GM19025 (cell line): ENCODE measurements around the gene ENTPD8.

Source experiments
- ATAC-seq: cut with Tn5 transposase; IDR thresholded peaks from one replicate; pipeline ENCODE4 v1.9.1; 2021; ENCODE audit warnings: mild to moderate bottlenecking, low read depth, moderate library complexity; ENCODE audit not compliant: unreplicated experiment

Gene ENTPD8

GRCh38 chr9:137433349-137433915, 7.7 kb downstream of the ENTPD8 start:
- ATAC-seq: no peak

- no peak for ATAC-seq
These were observed 8.3 kb downstream of the ENTPD8 start for GRCh38 chr9:137432687-137433348.

GRCh38 chr9:137431416-137431931, 9.7 kb downstream of the ENTPD8 start:
- ATAC-seq: no peak

- no peak for ATAC-seq
These were observed 10.3 kb downstream of the ENTPD8 start for GRCh38 chr9:137430723-137431415.

- ATAC-seq: no peak
These were observed 11.0 kb downstream of the ENTPD8 start for GRCh38 chr9:137429974-137430722.

GRCh38 chr9:137429546-137429890, 11.6 kb downstream of the ENTPD8 start:
- no peak for ATAC-seq

- ATAC-seq: no peak
These were observed 12.2 kb downstream of the ENTPD8 start for GRCh38 chr9:137428841-137429545.

- no peak for ATAC-seq
These were observed 12.9 kb downstream of the ENTPD8 start for GRCh38 chr9:137428311-137428630.

- no peak for ATAC-seq
These were observed 13.5 kb downstream of the ENTPD8 start for GRCh38 chr9:137427454-137428310.

- no peak for ATAC-seq
These were observed 15.0 kb downstream of the ENTPD8 start for GRCh38 chr9:137426018-137426681.

- no peak for ATAC-seq
These were observed 17.5 kb downstream of the ENTPD8 start for GRCh38 chr9:137423514-137424291.

- ATAC-seq: peak; percentile 85
These were observed 18.3 kb downstream of the ENTPD8 start, which contains the start of the genes EXD3 and NOXA1 for GRCh38 chr9:137422604-137423513. TSS of gene EXD3 (minus strand) at chr9:137423162. CDS start at chr9:137395357, 27,805 bp downstream. TSS of gene NOXA1 (plus strand) at chr9:137423393. CDS start at chr9:137423530, 137 bp downstream.

- no peak for ATAC-seq
These were observed 19.1 kb downstream of the ENTPD8 start for GRCh38 chr9:137421838-137422603.

- no peak for ATAC-seq
These were observed 23.8 kb downstream of the ENTPD8 start for GRCh38 chr9:137417161-137418021.

GRCh38 chr9:137416563-137417151, 24.5 kb downstream of the ENTPD8 start:
- ATAC-seq: no peak
